Mesenchymal stem cell (in vitro differentiated cells and primary cell): ENCODE measurements around the gene DPP10.

Experiments
- DNase-seq: peaks from one replicate; pipeline ENCODE4 v3.0.0-alpha.2; 2013
- H2AFZ ChIP-seq: one replicate; pipeline ENCODE4 v1.6.1; 2013; ENCODE audit warnings: low read depth, mild to moderate bottlenecking, control low read depth, inconsistent platforms, low read length, moderate library complexity
- H2AK5ac ChIP-seq: 2 replicates; pipeline ENCODE4 v1.6.1; 2013; ENCODE audit warnings: low read length, moderate library complexity, mild to moderate bottlenecking, inconsistent platforms; ENCODE audit not compliant: severe bottlenecking
- H2BK120ac ChIP-seq: one replicate; pipeline ENCODE4 v1.6.1; 2013; ENCODE audit warnings: low read depth, mild to moderate bottlenecking, inconsistent platforms, low read length, moderate library complexity
- H2BK12ac ChIP-seq, 2 experiments: one replicate each; pipeline ENCODE4 v1.6.1; 2013; ENCODE audit warnings: inconsistent platforms in 2 of 2, low read length in 2 of 2, mild to moderate bottlenecking in 2 of 2, moderate library complexity in 2 of 2, control low read depth in 1 of 2
- H2BK15ac ChIP-seq: one replicate; pipeline ENCODE4 v1.6.1; 2013; ENCODE audit warnings: mild to moderate bottlenecking, low read depth, inconsistent platforms; ENCODE audit not compliant: poor library complexity, severe bottlenecking
- H2BK5ac ChIP-seq: 2 replicates; pipeline ENCODE4 v1.6.1; 2013; ENCODE audit warnings: low read depth, mild to moderate bottlenecking, low read length, control low read depth, inconsistent platforms; ENCODE audit not compliant: poor library complexity, severe bottlenecking
- H3K14ac ChIP-seq, 2 experiments: one replicate each; pipeline ENCODE4 v1.6.1; 2013; ENCODE audit warnings: inconsistent platforms in 2 of 2, low read length in 2 of 2, control low read depth in 1 of 2, mild to moderate bottlenecking in 1 of 2, moderate library complexity in 1 of 2
- H3K18ac ChIP-seq, 2 experiments: one replicate each; pipeline ENCODE4 v1.6.1; 2013; ENCODE audit warnings: inconsistent platforms in 2 of 2, low read length in 2 of 2, control low read depth in 1 of 2, low read depth in 1 of 2, mild to moderate bottlenecking in 1 of 2
- H3K23ac ChIP-seq, 2 experiments: one replicate each; pipeline ENCODE4 v1.6.1; 2013; ENCODE audit warnings: inconsistent platforms in 2 of 2, low read length in 2 of 2, mild to moderate bottlenecking in 2 of 2, moderate library complexity in 2 of 2, control low read depth in 1 of 2
- H3K27ac ChIP-seq: 2 replicates; pipeline ENCODE4 v1.5.1; 2013; ENCODE audit warnings: mild to moderate bottlenecking, moderate library complexity, low read length, control low read depth, inconsistent platforms; ENCODE audit not compliant: poor library complexity, severe bottlenecking
- H3K27me3 ChIP-seq, 2 experiments: 2 replicates each; pipeline versions ENCODE4 v1.6.1 to v1.7.0; 2013; ENCODE audit warnings: low read length in 2 of 2, mild to moderate bottlenecking in 2 of 2, moderate library complexity in 2 of 2, control low read depth in 1 of 2, inconsistent platforms in 1 of 2; ENCODE audit not compliant: control insufficient read depth in 1 of 2, insufficient read depth in 1 of 2
- H3K36me3 ChIP-seq, 2 experiments: 2 replicates each; pipeline versions ENCODE4 v1.6.1 to v1.7.0; 2013; ENCODE audit warnings: low read length in 2 of 2, control low read depth in 1 of 2, inconsistent platforms in 1 of 2, low read depth in 1 of 2, mild to moderate bottlenecking in 1 of 2; ENCODE audit not compliant: insufficient read depth in 2 of 2, control insufficient read depth in 1 of 2
- H3K4ac ChIP-seq, 2 experiments: one replicate each; pipeline ENCODE4 v1.6.1; 2013; ENCODE audit warnings: inconsistent platforms in 2 of 2, low read length in 2 of 2, mild to moderate bottlenecking in 2 of 2, moderate library complexity in 2 of 2, control low read depth in 1 of 2, low read depth in 1 of 2
- H3K4me1 ChIP-seq: 2 replicates; pipeline ENCODE4 v1.6.1; 2013; ENCODE audit warnings: low read depth, low read length, control low read depth; ENCODE audit not compliant: control insufficient read depth, insufficient read depth
- H3K4me2 ChIP-seq: 2 replicates; pipeline ENCODE4 v1.6.1; 2013; ENCODE audit warnings: low read length, mild to moderate bottlenecking, inconsistent platforms; ENCODE audit not compliant: poor library complexity, severe bottlenecking
- H3K4me3 ChIP-seq, 2 experiments: 2 replicates each; pipeline versions ENCODE4 v1.5.1 to v1.7.0; 2013; ENCODE audit warnings: low read length in 2 of 2, mild to moderate bottlenecking in 2 of 2, control low read depth in 1 of 2, low read depth in 1 of 2; ENCODE audit not compliant: insufficient read depth in 1 of 2
- H3K79me1 ChIP-seq: replicated peaks from 2 replicates; pipeline ENCODE4 v1.6.1; 2013; ENCODE audit warnings: mild to moderate bottlenecking, control low read depth, low read length, inconsistent platforms; ENCODE audit not compliant: poor library complexity, severe bottlenecking
- H3K9ac ChIP-seq: 2 replicates; pipeline ENCODE4 v1.7.0; 2013; ENCODE audit warnings: mild to moderate bottlenecking, low read length, moderate library complexity
- H3K9me3 ChIP-seq: 2 replicates; pipeline ENCODE4 v1.7.0; 2013; ENCODE audit warnings: mild to moderate bottlenecking, low read length; ENCODE audit not compliant: control insufficient read depth
- H4K8ac ChIP-seq: one replicate; pipeline ENCODE4 v1.6.1; 2013; ENCODE audit warnings: inconsistent platforms, mild to moderate bottlenecking, low read length, moderate library complexity
- H4K91ac ChIP-seq: one replicate; pipeline ENCODE4 v1.6.1; 2013; ENCODE audit warnings: mild to moderate bottlenecking, low read length, inconsistent platforms
- WGBS: methylation state at CpG from one replicate; pipeline ENCODE4 v1.1.7; 2013; ENCODE audit warnings: mixed read lengths; 5-methylcytosine and 5-hydroxymethylcytosine counted together

DPP10 gene

DNA sequence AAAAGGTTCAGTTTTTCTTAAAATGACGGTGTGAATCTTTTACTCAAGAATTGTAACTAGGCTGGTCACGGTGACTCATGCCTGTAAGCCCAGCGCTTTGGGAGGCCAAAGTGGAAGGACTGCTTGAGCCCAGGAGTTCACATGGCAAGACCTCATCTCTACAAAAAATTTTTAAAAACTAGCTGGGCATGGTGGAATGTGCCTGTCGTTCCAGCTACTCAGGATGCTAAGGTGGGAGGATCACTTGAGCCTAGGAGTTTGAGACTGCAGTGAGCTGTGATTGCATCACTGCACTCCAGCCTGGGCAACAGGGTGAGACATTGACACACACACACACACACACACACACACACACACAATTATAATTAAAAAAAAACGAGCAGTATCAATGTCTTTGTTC is 369.8 kb downstream of the DPP10 start:
- H3K79me1 ChIP-seq, result no peaks in the 10 kb centered on the region
- H2BK12ac ChIP-seq, result no peak overlapping the region
- H2BK15ac ChIP-seq, result no peak overlapping the region
- no peak overlapping the region for H2AFZ ChIP-seq
- H3K27me3 ChIP-seq, result no peaks in the 10 kb centered on the region
- H3K9ac ChIP-seq, result no peak overlapping the region
- no peak overlapping the region for H3K14ac ChIP-seq
- no peak overlapping the region for H2AK5ac ChIP-seq
- no peak overlapping the region for H3K4me3 ChIP-seq
- no peak overlapping the region for H4K91ac ChIP-seq
- no peak overlapping the region for H3K23ac ChIP-seq
- no peak for DNase-seq
- no peak overlapping the region for H3K4ac ChIP-seq
- WGBS, result 88% methylated on average over 4 of the region's 5 CpGs
- H2BK5ac ChIP-seq, result no peak overlapping the region
- H3K9me3 ChIP-seq, result no peaks in the 10 kb centered on the region
- H3K27ac ChIP-seq, result no peak overlapping the region
- no peak overlapping the region for H3K18ac ChIP-seq
- H3K4me2 ChIP-seq, result no peak overlapping the region
- H3K36me3 ChIP-seq, result no peaks in the 10 kb centered on the region
- H4K8ac ChIP-seq, result no peak overlapping the region
- H2BK120ac ChIP-seq, result no peak overlapping the region
- H3K4me1 ChIP-seq, result no peaks in the 10 kb centered on the region

GRCh38 chr2:114814355-114814754 is 371.9 kb downstream of the DPP10 start:
- H3K18ac ChIP-seq, result no peak overlapping the region
- no peak overlapping the region for H2BK15ac ChIP-seq
- H2AFZ ChIP-seq, result no peak overlapping the region
- H3K36me3 ChIP-seq, result no peaks in the 10 kb centered on the region
- no peak for DNase-seq
- no peak overlapping the region for H3K14ac ChIP-seq
- H3K23ac ChIP-seq, result no peak overlapping the region
- no peak overlapping the region for H3K4me3 ChIP-seq
- no peaks in the 10 kb centered on the region for H3K9me3 ChIP-seq
- H3K27ac ChIP-seq, result no peak overlapping the region
- WGBS, result 71% methylated on average over 5 of the region's 6 CpGs
- H3K4ac ChIP-seq, result no peak overlapping the region
- H4K91ac ChIP-seq, result no peak overlapping the region
- no peak overlapping the region for H2BK12ac ChIP-seq
- H2BK5ac ChIP-seq, result no peak overlapping the region
- no peak overlapping the region for H3K4me2 ChIP-seq
- H3K9ac ChIP-seq, result no peak overlapping the region
- no peak overlapping the region for H2AK5ac ChIP-seq
- H4K8ac ChIP-seq, result no peak overlapping the region
- no peaks in the 10 kb centered on the region for H3K27me3 ChIP-seq
- no peaks in the 10 kb centered on the region for H3K4me1 ChIP-seq
- H3K79me1 ChIP-seq, result no peaks in the 10 kb centered on the region
- H2BK120ac ChIP-seq, result no peak overlapping the region

DNA sequence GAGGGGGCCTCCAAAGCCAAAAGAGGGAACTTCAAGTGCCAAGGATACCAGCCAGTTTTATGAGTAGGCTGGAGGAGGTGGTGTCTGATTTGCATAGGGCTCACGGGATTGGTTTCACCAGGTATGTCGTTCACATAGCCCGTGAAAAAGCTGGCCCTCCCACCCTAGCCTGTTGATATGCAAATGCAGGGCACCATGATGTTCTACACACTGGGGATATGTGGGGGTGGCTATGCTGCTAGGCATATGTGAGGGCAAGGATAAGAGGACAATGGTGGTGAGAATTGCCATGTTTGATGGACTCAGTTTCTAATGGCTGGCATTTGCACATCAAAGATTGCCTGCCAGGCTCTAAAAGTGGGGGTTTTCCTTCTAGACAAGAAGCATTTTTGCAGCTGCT is 378.6 kb downstream of the DPP10 start:
- Histone ChIP-seq H3K27me3 (no peaks in the 10 kb centered on the region), H2BK5ac (no peak overlapping the region), H3K79me1 (no peaks in the 10 kb centered on the region), H3K27ac (no peak overlapping the region), H3K4ac (no peak overlapping the region), H3K9ac (no peak overlapping the region), H4K91ac (no peak overlapping the region), H2BK15ac (no peak overlapping the region), H2AK5ac (no peak overlapping the region), H3K36me3 (no peaks in the 10 kb centered on the region), H3K14ac (no peak overlapping the region), H3K4me3 (no peak overlapping the region), H2BK120ac (no peak overlapping the region), H3K4me2 (no peak overlapping the region), H3K4me1 (no peaks in the 10 kb centered on the region), H4K8ac (no peak overlapping the region), H3K9me3 (no peaks in the 10 kb centered on the region), H2BK12ac (no peak overlapping the region), H2AFZ (no peak overlapping the region), H3K18ac (no peak overlapping the region), H3K23ac (no peak overlapping the region)
- no peak for DNase-seq
- WGBS, result 82% methylated on average over 3 of the region's 3 CpGs

- Histone ChIP-seq H2AK5ac (no peak overlapping the region), H3K4ac (no peak overlapping the region), H3K4me3 (no peak overlapping the region), H3K4me2 (no peak overlapping the region), H3K9me3 (no peaks in the 10 kb centered on the region), H3K27me3 (no peaks in the 10 kb centered on the region), H2BK12ac (no peak overlapping the region), H3K36me3 (no peaks in the 10 kb centered on the region), H3K79me1 (no peaks in the 10 kb centered on the region), H3K4me1 (no peaks in the 10 kb centered on the region), H3K18ac (no peak overlapping the region), H3K27ac (no peak overlapping the region), H2BK15ac (no peak overlapping the region), H3K9ac (no peak overlapping the region), H4K8ac (no peak overlapping the region), H2BK5ac (no peak overlapping the region), H2BK120ac (no peak overlapping the region), H4K91ac (no peak overlapping the region), H3K14ac (no peak overlapping the region), H3K23ac (no peak overlapping the region), H2AFZ (no peak overlapping the region)
- WGBS, result 92% methylated on average over 1 of the region's 3 CpGs
- no peak for DNase-seq
Measured at GRCh38 chr2:114843963-114844362, 401.5 kb downstream of the DPP10 start.
